DLD1 (cell line): ENCODE measurements around the gene CLASP1.
"Not testable (repeated sequence)": the region's sequence is repeated elsewhere in the genome, so short reads cannot be mapped to it uniquely, and the experiment has no call there.

Experiments
- in situ Hi-C: cut with HindIII; loops from 2 replicates; pipeline ENCODE4 v1.10.0; 2017; ENCODE audit warnings: low sequenced_read_pairs

CLASP1 gene

GRCh38 chr2:121478358-121478995, 170.8 kb downstream of the CLASP1 start:
- in situ Hi-C loops: not testable (repeated sequence)

GRCh38 chr2:121476684-121477083, 172.6 kb downstream of the CLASP1 start:
- in situ Hi-C loops: no loop called here

DNA sequence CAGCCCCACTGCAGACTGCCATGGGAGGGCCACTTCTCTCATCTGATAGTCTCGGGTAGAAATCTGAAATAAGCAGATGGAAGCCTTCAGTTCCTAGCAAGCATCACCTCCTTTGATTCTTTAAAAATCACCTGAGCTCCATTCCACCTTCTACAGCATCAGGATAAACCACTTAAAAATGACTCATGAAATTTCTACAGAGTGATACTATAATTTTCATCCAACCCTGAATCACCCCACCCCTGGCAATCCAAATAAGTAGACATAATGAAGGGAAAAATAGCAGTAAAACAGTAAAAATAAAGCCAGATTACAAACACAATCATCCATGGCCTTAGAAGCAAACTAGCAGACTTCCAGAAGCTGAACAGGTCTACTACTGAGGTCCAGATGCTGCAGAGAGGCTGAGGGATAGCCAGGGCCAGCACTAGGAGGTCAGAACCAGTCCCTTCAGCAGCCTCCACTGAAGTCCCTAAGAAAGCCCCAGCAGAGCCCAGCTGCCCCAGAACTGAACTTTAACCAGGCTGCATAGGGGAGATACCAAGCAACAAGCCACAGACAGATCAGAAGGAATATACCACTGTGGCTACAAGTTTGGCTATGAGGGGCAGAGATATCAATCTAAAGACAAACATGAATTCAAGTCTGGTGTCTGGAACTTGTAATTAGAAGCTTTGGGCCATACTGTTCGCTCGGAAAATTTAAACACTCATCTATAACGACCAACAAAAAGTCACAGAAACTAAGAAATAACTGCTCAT, 173.3 kb downstream of the CLASP1 start:
- in situ Hi-C loops: no loop called here

- in situ Hi-C loops: no loop called here
These were observed 175.8 kb downstream of the CLASP1 start for GRCh38 chr2:121473512-121473911.

DNA sequence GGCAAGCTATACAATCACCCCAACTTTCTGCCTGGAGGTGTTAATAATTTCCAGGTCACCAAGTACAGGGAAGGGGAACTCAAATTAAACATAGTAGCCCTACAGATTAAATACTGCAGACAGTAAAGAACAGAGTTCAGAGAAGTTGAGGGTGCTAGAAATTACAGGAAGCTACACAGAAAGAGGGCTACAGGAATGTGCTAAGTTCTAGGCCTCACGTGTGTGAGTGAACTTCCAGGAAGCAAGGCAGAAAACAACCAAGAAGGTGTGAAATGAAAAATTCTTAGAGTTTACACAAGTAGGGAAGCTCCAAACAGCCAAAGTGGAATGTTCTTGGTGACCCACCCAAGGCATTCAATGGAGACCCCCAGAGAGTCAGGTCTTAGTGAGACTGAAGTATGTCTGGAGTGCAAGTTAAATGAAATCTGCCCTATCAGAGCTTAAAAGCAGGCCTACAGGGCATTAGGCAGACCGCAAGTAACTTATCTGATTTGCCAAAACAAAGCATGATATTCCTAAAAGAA, 176.7 kb downstream of the CLASP1 start:
- in situ Hi-C loops: no loop called here

- in situ Hi-C loops: no loop called here
These were observed 177.5 kb downstream of the CLASP1 start for GRCh38 chr2:121471532-121472469.

DNA sequence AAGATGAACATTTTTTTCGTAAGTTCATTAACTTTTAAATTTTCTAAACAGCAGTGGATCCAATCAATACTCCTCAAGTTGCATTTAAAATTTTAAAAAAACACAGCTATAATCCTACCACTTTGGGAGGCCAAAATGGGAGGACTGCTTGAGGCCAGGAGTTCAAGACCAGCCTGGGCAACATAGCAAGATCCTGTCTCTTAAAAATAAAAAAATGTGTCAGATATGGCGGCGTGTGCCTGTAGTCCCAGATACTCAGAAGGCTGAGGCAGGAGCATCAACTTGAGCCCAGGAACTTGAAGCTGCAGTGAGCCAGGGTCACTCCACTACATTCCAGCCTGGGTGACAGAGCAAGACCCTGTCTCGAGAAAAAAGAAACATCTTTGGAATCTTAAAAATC, 178.3 kb downstream of the CLASP1 start:
- in situ Hi-C loops: no loop called here

GRCh38 chr2:121469356-121469755, 179.9 kb downstream of the CLASP1 start:
- in situ Hi-C loops: no loop called here

GRCh38 chr2:121468936-121469335, 180.3 kb downstream of the CLASP1 start:
- in situ Hi-C loops: no loop called here

GRCh38 chr2:121459291-121459690, 190.0 kb downstream of the CLASP1 start:
- in situ Hi-C loops: no loop called here

DNA sequence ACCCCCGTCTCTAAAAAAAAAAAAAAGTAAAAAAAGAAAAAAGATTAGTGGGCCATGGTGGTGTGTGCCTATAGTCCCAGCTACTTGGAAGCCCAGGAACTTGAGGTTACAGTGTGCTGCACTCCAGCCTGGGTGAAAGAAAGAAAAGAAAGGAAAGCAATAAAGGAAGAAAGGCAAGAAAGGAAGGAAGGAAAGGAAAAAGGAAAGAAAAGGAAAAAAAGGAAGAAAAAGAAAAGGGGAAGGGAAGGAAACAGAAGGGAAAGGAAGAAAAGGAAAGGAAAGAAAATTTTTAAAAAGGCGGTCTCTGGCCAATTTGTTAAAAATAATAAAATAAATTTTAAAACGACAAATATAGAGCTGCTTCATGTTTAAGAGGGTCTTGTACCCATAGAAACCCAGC, 192.9 kb downstream of the CLASP1 start:
- in situ Hi-C loops: no loop called here

DNA sequence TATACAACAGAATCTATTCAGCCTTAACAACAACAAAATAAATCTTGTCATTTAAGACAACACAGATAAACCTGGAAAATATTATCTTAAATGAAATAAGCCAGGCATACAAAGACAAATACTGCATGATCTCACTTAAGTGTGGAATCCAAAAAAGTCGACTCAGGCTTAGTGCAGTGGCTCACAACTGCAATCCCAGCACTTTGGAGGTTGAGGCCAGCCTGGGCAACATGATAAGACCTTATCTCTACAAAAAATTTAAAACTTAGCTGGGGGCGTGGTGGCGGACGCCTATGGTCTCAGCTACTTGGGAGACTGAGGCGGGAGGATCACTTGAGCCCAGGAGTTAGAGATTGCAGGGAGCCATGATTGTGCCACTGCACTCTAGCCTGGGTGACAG, 193.8 kb downstream of the CLASP1 start:
- in situ Hi-C loops: no loop called here

- in situ Hi-C loops: no loop called here
These were observed 194.6 kb downstream of the CLASP1 start for GRCh38 chr2:121454549-121455090.

DNA sequence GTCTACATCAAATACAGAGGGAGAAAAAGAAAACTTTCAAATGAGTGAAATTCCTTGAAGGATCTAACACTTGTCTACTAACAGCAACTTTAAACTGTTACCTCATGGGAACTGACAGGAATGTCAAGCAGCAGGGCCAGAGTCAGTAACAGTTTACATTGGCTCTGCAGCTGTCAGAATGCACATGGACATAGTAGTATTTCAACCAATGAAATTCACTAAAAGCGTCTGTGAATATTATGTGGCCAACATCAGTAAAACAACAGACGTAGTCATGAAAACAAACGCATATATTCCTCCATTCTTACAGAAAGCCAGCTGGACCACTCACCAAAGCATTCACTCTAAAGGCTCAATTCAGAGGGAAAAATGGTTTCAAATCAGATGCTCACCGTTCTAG, 197.9 kb downstream of the CLASP1 start:
- in situ Hi-C loops: no loop called here

GRCh38 chr2:121450301-121450700, 199.0 kb downstream of the CLASP1 start:
- in situ Hi-C loops: no loop called here

DNA sequence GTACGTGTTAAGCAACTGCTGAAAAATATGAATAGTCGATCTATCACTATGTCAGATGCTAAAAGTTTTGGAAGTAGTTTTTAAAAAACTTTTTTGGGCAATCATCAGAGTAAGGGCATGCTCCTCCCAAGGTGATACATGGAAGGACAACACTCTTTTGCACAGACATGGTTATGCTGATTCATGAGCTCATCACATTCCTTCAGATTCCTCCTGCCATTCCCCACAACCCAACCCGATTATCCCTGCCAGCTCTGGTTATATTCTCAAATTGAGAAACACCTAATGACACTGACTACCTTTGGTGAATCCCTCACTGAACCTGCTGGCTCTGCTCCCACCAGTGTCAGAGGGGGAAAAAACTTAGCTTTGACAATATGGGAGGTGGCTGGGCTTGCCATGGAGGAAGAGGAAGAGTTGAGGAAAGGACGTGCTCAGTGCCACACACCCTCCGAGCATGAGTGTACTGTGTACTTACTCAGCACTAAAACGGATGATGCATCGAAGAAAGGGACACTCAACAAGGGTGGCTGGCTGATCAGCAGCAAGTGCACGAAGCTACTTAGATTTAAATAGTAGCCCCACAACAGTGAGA, 202.5 kb downstream of the CLASP1 start:
- in situ Hi-C loops: no loop called here

DNA sequence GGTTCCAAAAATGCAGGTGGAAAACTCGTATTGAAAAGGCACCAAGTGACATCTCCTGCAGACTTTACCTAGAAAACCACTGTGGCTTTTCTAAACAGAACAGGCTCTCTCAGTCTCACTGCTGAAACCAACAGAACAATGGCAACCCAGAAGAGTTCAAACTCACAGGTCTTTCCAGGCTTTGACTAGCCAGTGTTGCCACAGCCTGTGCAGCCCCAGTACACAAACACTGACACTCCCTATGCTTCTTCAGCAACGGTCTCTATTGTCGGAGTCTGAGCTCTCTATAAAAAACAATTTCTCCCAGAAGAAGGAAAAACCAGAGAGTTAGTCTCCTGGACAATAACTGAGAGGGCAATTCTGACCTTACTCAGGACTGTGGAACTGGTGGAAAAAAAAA, 206.4 kb downstream of the CLASP1 start:
- in situ Hi-C loops: no loop called here

DNA sequence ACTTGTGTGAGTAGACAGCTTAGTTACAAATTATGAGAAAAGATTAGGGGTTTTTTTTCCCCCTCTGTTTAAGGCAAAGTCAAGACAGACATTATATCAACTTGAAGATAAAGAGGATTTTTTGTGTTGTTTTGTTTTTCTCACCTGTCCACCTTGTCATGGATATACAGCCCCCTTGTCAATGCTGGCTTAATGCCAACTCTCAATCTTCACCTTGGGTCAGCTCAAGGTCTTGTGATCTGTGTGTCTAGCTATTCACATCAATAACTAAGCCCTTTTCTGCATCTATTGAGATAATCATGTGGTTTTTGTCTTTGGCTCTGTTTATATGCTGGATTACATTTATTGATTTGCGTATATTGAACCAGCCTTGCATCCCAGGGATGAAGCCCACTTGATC, 211.0 kb downstream of the CLASP1 start:
- in situ Hi-C loops: not testable (repeated sequence)

DNA sequence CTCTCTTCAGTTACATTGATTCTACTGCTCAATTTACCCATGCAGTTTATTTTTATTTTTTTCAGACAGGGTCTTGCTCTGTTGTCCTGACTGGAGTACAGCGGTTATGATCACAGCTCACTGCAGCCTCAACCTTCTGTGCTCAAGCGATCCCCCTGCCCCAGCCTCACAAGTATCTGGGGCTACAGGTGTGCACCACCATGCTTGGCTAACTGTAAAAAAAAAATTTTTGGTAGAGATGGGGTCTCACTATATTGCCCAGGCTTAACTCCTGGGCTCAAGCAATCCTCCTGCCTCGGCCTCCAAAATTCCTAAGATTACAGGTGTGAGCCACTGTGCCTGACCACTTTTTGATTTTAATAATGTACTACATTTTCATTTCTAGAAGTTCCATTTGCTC, 212.3 kb downstream of the CLASP1 start:
- in situ Hi-C loops: no loop called here

- in situ Hi-C loops: no loop called here
These were observed 213.5 kb downstream of the CLASP1 start for GRCh38 chr2:121435790-121436189.

GRCh38 chr2:121431214-121431613, 218.0 kb downstream of the CLASP1 start:
- in situ Hi-C loops: no loop called here
